ENCODE measurements around the gene RBMS1.
"Not testable (repeated sequence)": the region's sequence is repeated elsewhere in the genome, so short reads cannot be mapped to it uniquely, and the experiment has no call there.

DNA sequence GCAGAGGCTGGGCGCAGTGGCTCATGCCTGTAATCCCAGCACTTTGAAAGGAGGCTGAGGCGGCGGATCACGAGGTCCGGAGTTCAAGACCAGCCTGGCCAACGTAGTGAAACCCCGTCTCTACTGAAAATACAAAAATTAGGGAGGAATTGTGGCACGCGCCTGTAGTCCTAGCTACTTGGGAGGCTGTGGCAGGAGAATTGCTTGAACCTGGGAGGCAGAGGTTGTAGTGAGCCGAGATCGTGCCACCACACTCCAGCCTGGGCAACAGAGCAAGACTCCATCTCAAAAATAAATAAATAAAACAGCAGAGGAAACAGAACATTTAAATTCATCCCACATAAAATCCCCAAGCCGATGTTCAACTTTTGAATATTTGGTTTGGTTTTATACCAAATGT lies 5.3 kb downstream of the RBMS1 start:
- not testable (repeated sequence) for TF ChIP-seq POLR2A (IDR thresholded peaks at IDR 0.05)
- TF ChIP-seq, protein P1, sequence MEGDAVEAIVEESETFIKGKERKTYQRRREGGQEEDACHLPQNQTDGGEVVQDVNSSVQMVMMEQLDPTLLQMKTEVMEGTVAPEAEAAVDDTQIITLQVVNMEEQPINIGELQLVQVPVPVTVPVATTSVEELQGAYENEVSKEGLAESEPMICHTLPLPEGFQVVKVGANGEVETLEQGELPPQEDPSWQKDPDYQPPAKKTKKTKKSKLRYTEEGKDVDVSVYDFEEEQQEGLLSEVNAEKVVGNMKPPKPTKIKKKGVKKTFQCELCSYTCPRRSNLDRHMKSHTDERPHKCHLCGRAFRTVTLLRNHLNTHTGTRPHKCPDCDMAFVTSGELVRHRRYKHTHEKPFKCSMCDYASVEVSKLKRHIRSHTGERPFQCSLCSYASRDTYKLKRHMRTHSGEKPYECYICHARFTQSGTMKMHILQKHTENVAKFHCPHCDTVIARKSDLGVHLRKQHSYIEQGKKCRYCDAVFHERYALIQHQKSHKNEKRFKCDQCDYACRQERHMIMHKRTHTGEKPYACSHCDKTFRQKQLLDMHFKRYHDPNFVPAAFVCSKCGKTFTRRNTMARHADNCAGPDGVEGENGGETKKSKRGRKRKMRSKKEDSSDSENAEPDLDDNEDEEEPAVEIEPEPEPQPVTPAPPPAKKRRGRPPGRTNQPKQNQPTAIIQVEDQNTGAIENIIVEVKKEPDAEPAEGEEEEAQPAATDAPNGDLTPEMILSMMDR (IDR thresholded peaks at IDR 0.05 in 4 of 5, conservative IDR thresholded peaks at IDR 0.05 in 1 of 5), result not testable (repeated sequence)
